ENCODE measurements around the gene RASA3.

DNA sequence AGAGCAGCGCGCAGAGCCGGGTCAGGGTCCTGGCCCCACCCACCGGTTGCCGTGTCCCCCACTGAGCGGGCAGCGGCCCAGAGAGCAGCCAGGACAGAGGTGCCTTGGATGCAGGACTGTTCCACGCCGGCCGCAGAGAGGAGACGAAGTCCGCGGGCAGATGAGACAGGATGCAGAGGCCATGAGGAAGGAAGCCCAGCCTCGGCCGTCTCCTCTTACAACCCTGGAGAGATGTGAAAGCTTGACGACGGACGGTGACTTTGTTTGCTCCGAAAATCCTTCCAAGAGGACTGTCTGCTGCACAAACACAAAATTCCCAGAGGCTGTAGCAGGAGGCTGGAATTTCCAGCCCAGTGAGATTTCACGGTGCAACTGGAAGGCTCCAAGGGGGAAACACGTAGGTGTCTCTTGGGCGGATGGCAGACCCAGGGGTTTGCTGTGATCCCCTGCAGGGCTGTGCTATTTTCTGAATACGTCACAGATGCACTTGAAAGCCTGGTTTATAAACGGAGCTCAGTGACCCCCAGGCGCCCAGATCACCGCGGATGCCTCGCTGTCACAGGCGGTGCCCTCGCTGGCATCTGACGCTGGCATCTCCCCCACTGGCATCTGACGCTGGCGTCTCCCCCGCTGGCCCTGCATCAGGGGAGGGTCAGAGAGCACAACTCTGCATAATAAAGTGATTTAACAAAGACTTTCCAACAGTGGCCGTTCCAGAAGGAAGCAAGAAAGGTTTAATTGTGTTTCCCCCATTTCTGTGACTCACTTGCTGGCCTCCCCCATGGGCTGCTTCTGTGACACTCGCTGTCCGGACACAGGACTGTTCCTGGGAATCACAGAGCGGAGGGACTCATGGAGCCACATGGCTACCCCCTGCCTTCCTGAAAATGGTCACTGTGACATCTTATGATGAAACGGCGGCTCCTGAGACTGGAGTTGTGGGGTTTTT lies 96.6 kb downstream of the RASA3 start:
- TF ChIP-seq GATA3 (IDR thresholded peaks at IDR 0.05; ENCODE audit: low read depth, low read length): no peak
- no peak for TF ChIP-seq GATA2 (IDR thresholded peaks at IDR 0.05; ENCODE audit: low read depth, low read length)
